GM12874 (cell line): ENCODE data around the gene MYH6.

ENCODE experiments used
- CTCF ChIP-seq: IDR thresholded peaks from 2 replicates; pipeline ENCODE4 v1.5.1; 2011; ENCODE audit warnings: low read depth, mild to moderate bottlenecking, control low read depth, low read length, moderate library complexity; ENCODE audit not compliant: insufficient read depth

Gene MYH6

GRCh38 chr14:23388996-23389395, 19.1 kb downstream of the MYH6 start:
- no peak for TF ChIP-seq CTCF

DNA sequence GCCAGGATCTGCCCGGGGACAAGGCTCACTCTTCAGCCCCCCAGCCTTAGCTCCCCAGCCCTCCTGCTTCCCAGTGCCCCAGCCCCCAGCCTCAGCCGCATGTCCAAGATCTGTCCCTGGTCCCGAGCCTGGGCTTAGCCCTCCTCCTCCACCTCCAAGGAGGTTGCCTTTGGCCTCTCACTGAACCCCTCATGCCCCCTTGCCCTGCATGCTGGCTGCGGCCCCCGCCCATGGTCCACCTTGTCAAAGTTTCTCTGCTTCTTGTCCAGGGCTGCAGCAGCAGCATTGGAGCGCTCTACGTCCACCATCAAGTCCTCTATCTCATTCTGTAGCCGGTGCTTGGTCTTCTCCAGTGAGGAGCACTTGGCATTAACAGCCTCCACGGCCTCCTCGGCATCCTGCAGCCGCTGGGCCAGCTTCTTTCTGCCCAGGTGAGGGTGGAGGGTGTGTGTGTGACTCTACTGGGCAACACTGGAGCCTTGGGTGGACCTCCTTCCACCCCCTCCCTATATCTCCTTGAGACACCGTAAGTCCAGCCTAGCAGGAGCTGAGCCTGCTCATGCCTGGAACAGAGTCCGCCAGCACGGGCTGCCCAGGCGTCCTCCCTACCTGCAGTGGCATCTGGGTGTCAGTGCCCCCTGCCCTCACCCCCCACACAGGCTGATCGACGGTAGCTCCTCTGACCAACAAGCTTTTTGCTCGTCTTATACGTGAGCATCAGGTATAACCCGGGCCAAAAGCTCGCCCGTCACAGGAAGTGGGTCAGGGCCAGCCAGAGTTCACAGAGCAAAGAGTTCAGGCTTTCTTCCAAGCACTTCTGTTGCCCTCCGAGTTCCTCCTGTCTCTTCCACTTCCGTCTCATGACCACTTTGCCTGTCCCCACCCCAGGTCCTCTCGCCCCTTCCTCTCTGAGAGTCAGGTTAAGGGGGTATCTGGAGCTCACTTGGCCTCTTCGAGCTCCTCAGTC, 19.9 kb downstream of the MYH6 start:
- no peak for TF ChIP-seq CTCF

DNA sequence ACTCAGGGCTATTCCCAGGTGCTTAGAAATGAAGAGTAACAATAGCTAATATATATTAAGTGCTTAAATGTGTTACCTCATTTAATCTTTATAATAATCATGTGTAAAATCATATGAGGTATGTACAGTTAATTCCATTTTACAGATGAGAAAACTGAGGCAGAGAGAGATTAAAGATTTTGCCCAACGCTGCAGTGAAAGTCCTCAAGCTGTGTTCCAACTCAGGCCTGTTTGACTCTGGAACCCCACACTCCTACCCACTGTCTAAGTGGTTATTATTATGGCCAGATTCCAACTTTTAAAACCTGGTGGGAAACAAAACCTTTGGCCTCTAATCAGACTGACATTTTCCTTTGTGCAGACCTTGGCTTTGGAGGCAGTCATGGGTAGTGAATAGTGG, 21.1 kb downstream of the MYH6 start:
- no peak for TF ChIP-seq CTCF

DNA sequence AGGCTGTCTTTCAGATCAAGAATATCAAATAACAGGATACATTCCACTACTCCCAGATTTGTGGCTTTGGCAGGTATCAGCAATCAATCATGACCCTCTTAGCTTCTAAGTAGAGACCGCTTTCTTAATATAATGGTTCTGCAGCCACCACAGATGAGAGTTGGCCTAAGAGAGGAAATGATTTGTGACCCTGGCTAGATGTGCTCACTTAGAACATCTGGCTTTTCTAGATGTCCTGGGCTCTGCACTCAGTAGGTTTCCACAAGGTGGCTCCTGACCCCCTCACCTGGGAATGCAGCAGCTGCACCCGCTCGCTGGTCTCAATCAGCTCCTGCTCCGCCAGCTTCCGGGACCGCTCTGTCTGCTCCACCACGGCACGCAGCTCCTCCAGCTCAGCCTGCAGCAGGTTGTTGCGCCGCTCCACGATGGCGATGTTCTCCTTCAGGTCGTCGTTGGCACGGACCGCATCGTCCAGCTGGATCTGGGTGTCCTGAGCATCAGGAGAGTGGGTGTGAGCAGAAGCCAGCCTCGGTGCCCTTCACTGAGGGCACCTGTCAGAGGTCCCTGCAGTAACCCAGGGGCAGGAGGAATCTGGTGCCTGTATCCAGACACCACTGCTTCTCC, 22.3 kb downstream of the MYH6 start:
- no peak for TF ChIP-seq CTCF

DNA sequence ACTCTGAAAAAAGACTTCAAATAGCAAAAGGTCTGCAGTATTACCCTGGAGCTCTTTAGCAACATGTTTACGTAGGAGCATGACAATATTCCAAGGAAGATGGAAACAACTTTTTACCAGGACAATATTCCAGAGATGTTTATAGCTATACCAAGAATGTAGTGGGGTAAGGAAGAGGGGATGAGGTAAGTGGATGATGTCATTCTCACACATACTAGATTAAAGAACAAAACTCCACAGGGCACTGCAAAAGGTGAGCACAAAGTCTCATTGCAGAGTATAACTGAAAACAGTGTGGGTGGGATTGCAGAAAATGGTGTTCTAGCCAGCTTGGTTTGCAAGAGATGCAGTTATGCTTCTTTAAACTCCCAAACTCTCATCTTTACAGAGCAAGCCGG, 22.8 kb downstream of the MYH6 start:
- TF ChIP-seq CTCF, result no peak

DNA sequence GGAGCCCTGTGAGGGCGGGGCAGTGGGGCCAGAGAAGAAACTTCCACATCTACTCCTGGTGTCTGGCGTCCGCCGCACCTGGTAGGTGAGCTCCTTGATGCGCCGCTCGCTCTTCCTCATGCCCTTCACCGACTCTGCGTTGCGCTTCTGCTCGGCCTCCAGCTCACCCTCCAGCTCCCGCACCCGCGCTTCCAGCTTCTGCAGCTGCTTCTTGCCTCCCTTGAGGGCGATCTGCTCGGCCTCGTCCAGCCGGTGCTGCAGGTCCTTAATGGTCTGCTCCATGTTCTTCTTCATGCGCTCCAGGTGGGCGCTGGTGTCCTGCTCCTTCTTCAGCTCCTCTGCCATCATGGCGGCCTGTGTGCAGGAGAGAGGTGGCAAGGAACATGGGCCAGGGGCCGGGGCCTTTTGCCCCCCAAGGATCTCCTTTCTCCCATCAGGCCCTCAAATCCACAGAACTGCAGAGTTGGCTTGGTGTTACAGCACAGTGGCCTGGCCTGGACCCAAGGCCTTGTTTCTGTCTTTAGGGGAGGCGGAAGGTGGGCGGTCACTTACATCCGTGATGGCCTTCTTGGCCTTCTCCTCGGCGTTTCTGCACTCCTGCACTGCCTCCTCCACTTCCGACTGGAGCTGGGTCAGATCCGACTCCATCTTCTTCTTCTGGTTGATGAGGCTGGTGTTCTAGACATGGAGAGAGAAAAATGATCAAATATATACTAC, 23.6 kb downstream of the MYH6 start:
- no peak for TF ChIP-seq CTCF

- TF ChIP-seq CTCF, result no peak
Observed at GRCh38 chr14:23382731-23383440, 25.2 kb downstream of the MYH6 start.
